H1 (cell line): ENCODE results near the gene ASXL1.

Source experiments
- CREB1 ChIP-seq: IDR thresholded peaks from 2 replicates; pipeline ENCODE4 v1.6.1; 2012; ENCODE audit warnings: inconsistent platforms
- CTCF ChIP-seq, 3 experiments: IDR thresholded peaks; 1 replicate in 2 of 3; 2 replicates in 1 of 3; pipeline versions ENCODE4 v1.5.1 to v1.6.1; 2011; ENCODE audit warnings: low read length in 3 of 3, mild to moderate bottlenecking in 3 of 3, inconsistent platforms in 2 of 3, low read depth in 1 of 3, moderate library complexity in 1 of 3; ENCODE audit not compliant: insufficient read depth in 1 of 3; ENCODE audit errors: control extremely low read depth in 1 of 3
- EP300 ChIP-seq, 2 experiments: IDR thresholded peaks; 1 replicate in 1 of 2; 2 replicates in 1 of 2; pipeline ENCODE4 v1.6.1; 2011 to 2012; ENCODE audit warnings: low read depth in 2 of 2, low read length in 2 of 2, mild to moderate bottlenecking in 2 of 2, borderline replicate concordance in 1 of 2, inconsistent platforms in 1 of 2, moderate library complexity in 1 of 2
- GABPA ChIP-seq: IDR thresholded peaks from 2 replicates; pipeline ENCODE4 v1.6.1; 2011; ENCODE audit warnings: mild to moderate bottlenecking, low read length, moderate library complexity, borderline replicate concordance; ENCODE audit not compliant: insufficient read depth
- JUND ChIP-seq: IDR thresholded peaks from 2 replicates; pipeline ENCODE4 v1.6.1; 2011; ENCODE audit warnings: mild to moderate bottlenecking, improper control_type of control experiment, low read length
- MAFK ChIP-seq: IDR thresholded peaks from 2 replicates; pipeline ENCODE4 v1.6.1; 2012; ENCODE audit warnings: low read depth, mild to moderate bottlenecking, improper control_type of control experiment, low read length
- MAX ChIP-seq: IDR thresholded peaks from 2 replicates; pipeline ENCODE4 v1.6.1; 2012; ENCODE audit warnings: inconsistent platforms
- NRF1 ChIP-seq: IDR thresholded peaks from 2 replicates; pipeline ENCODE4 v1.6.1; 2011; ENCODE audit warnings: mild to moderate bottlenecking, low read depth, low read length, improper control_type of control experiment
- SAP30 ChIP-seq: fragments of 300-600 bp; sonication (generic); IDR thresholded peaks from 2 replicates; pipeline ENCODE4 v1.7.1; 2012; ENCODE audit warnings: low read length, moderate library complexity, mild to moderate bottlenecking, inconsistent platforms; ENCODE audit not compliant: insufficient read depth, insufficient replicate concordance
- TAF1 ChIP-seq: IDR thresholded peaks from 2 replicates; pipeline ENCODE4 v1.6.1; 2011; ENCODE audit warnings: mild to moderate bottlenecking, low read depth, low read length
- TCF12 ChIP-seq: IDR thresholded peaks from 2 replicates; pipeline ENCODE4 v1.6.1; 2011; ENCODE audit warnings: low read depth, mild to moderate bottlenecking, low read length
- ZNF274 ChIP-seq: IDR thresholded peaks from 2 replicates; pipeline ENCODE4 v1.7.0; 2012; ENCODE audit warnings: low read length, borderline replicate concordance; ENCODE audit errors: extremely low read depth

GRCh38 chr20:32416206-32416605 is 58.1 kb downstream of the ASXL1 start:
- TF ChIP-seq CTCF (IDR thresholded peaks at IDR 0.05; ENCODE audit: control extremely low read depth in 1 of 3, insufficient read depth in 1 of 3, low read depth in 1 of 3, low read length in 3 of 3) (no peak), JUND (no peak), GABPA (no peak), TCF12 (no peak), MAFK (no peak), TAF1 (no peak), SAP30 (no peak), NRF1 (no peak), EP300 (IDR thresholded peaks at IDR 0.05; ENCODE audit: borderline replicate concordance in 1 of 2, low read depth in 2 of 2, low read length in 2 of 2) (no peak), CREB1 (no peak), ZNF274 (no peak), MAX (no peak)
